Smooth muscle cell (in vitro differentiated cells): ENCODE results near the gene CEP72. TPM values are rescaled to one million over a fixed set of nuclear protein-coding genes. Genes with fewer than 3 reads are reported as not detected.

Source experiments
- DNase-seq: peaks from one replicate; lab custom pipeline; 2025; ENCODE audit not compliant: unreplicated experiment; lab: John Stamatoyannopoulos, UW
- H2AFZ ChIP-seq: fragments of 200-600 bp; sonication (generic); 2 replicates; pipeline ENCODE4 v1.6.0; 2016; ENCODE audit warnings: antibody characterized with exemption, low read depth, mild to moderate bottlenecking
- H3F3A ChIP-seq: fragments of 200-600 bp; sonication (generic); 2 replicates; pipeline ENCODE4 v1.6.0; 2017; ENCODE audit warnings: antibody characterized with exemption, low read depth
- H3K27ac ChIP-seq: fragments of 200-600 bp; sonication (generic); 2 replicates; pipeline ENCODE4 v1.5.1; 2016; ENCODE audit warnings: low read depth, mild to moderate bottlenecking
- H3K27me3 ChIP-seq: fragments of 200-600 bp; sonication (generic); 2 replicates; pipeline ENCODE4 v1.6.1; 2016; ENCODE audit warnings: low read depth, mild to moderate bottlenecking
- H3K36me3 ChIP-seq: fragments of 200-600 bp; sonication (generic); 2 replicates; pipeline ENCODE4 v1.5.1; 2016; ENCODE audit warnings: low read depth
- H3K4me1 ChIP-seq: fragments of 200-600 bp; sonication (generic); 2 replicates; pipeline ENCODE4 v1.5.1; 2016; ENCODE audit warnings: low read depth
- H3K4me2 ChIP-seq: fragments of 200-600 bp; sonication (generic); 2 replicates; pipeline ENCODE4 v1.6.0; 2016; ENCODE audit warnings: mild to moderate bottlenecking
- H3K4me3 ChIP-seq: fragments of 200-600 bp; sonication (generic); 2 replicates; pipeline ENCODE4 v1.5.1; 2016; ENCODE audit warnings: mild to moderate bottlenecking
- H3K79me2 ChIP-seq: fragments of 200-600 bp; sonication (generic); 2 replicates; pipeline ENCODE4 v1.6.0; 2016; ENCODE audit warnings: low read depth, mild to moderate bottlenecking
- H3K9ac ChIP-seq: fragments of 200-600 bp; sonication (generic); 2 replicates; pipeline ENCODE4 v1.6.0; 2016; ENCODE audit warnings: low read depth
- H3K9me3 ChIP-seq: fragments of 200-600 bp; sonication (generic); replicated peaks from 2 replicates; pipeline ENCODE4 v1.5.1; 2016; ENCODE audit warnings: low read depth
- H4K20me1 ChIP-seq: fragments of 200-600 bp; sonication (generic); 2 replicates; pipeline ENCODE4 v1.6.0; 2016; ENCODE audit warnings: low read depth
- WGBS: methylation state at CpG from one replicate; pipeline ENCODE4 v1.1.7; 2016; ENCODE audit warnings: low lambda C conversion rate; 5-methylcytosine and 5-hydroxymethylcytosine counted together
- polyA plus RNA-seq: library from polyadenylated mRNA; unstranded; fragments of >200 nt; fragmentation: Nextera tagmentation; extraction: Ambion mirVana; gene quantifications from 2 replicates; pipeline ENCODE4 v1.2.1, GENCODE V29; 2016
- total RNA-seq: library from RNA; depleted of rRNA; stranded (reverse); fragments of >200 nt; gene quantifications from 2 replicates; pipeline ENCODE4 v1.2.3, GENCODE V29; 2014
- TF ChIP-seq, protein P1 (sequence below): fragments of 200-600 bp; sonication (generic); IDR thresholded peaks from 2 replicates; pipeline ENCODE4 v1.5.1; 2017; ENCODE audit warnings: borderline replicate concordance, mild to moderate bottlenecking, antibody characterized with exemption; ENCODE audit not compliant: insufficient read depth, poor library complexity, severe bottlenecking

The CEP72 gene
- total and polyA plus RNA-seq, 2 experiments from 2014 or later: 2.7 to 4.0 TPM

DNA sequence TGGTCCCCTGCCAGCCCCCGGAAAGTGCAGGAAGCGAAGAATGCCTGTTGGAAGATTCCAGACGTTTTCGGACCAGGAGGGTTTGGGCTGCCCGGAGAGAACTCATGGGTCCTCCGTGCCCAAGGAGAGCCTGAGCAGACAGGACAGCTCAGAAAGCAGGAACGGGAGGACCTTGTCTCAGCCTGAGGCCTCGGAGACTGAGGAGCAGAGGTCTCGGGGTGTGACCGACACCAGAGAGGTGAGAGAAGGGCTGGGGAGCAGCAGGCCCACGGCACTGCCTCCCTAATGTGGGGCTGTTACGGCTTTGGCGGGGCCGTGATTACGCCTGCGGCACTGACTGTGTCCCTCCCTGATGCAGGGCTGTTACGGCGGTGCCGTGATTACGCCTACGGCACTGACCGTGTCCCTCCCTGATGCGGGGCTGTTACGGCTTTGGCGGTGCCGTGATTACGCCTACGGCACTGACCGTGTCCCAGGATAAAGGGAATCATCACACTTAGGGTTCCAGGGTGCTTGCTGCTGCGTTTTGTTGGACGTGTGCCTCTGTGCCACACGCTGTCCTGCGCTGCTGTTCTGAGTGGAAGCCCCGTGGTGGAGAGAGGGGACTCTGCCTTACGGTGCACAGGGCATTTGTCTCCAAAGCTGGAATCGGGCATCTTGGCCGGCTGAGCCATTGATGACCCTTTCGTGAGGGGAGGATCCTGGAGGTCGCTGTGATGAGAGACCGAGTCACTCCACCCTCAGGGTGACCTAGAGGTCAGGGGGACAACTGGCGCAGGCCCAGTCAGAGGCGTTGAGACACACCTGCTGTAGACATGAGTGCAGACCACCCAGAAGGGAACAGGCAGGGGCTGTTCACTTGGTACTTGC is 25.7 kb downstream of the CEP72 start:
- DNase-seq: no peak
- no peaks in the 10 kb centered on the region for H3K36me3 ChIP-seq
- H3F3A ChIP-seq: no peaks in the 10 kb centered on the region
- no peak overlapping the region for H3K4me2 ChIP-seq
- H4K20me1 ChIP-seq: no peaks in the 10 kb centered on the region
- H2AFZ ChIP-seq: no peak overlapping the region
- no peak overlapping the region for H3K4me3 ChIP-seq
- no peaks in the 10 kb centered on the region for H3K9me3 ChIP-seq
- H3K4me1 ChIP-seq: no peaks in the 10 kb centered on the region
- no peaks in the 10 kb centered on the region for H3K79me2 ChIP-seq
- H3K9ac ChIP-seq: no peak overlapping the region
- WGBS: 98% methylated on average over 42 of the region's 42 CpGs
- TF ChIP-seq, protein P1, sequence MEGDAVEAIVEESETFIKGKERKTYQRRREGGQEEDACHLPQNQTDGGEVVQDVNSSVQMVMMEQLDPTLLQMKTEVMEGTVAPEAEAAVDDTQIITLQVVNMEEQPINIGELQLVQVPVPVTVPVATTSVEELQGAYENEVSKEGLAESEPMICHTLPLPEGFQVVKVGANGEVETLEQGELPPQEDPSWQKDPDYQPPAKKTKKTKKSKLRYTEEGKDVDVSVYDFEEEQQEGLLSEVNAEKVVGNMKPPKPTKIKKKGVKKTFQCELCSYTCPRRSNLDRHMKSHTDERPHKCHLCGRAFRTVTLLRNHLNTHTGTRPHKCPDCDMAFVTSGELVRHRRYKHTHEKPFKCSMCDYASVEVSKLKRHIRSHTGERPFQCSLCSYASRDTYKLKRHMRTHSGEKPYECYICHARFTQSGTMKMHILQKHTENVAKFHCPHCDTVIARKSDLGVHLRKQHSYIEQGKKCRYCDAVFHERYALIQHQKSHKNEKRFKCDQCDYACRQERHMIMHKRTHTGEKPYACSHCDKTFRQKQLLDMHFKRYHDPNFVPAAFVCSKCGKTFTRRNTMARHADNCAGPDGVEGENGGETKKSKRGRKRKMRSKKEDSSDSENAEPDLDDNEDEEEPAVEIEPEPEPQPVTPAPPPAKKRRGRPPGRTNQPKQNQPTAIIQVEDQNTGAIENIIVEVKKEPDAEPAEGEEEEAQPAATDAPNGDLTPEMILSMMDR: no peak
- no peak overlapping the region for H3K27ac ChIP-seq
- H3K27me3 ChIP-seq: no peaks in the 10 kb centered on the region

DNA sequence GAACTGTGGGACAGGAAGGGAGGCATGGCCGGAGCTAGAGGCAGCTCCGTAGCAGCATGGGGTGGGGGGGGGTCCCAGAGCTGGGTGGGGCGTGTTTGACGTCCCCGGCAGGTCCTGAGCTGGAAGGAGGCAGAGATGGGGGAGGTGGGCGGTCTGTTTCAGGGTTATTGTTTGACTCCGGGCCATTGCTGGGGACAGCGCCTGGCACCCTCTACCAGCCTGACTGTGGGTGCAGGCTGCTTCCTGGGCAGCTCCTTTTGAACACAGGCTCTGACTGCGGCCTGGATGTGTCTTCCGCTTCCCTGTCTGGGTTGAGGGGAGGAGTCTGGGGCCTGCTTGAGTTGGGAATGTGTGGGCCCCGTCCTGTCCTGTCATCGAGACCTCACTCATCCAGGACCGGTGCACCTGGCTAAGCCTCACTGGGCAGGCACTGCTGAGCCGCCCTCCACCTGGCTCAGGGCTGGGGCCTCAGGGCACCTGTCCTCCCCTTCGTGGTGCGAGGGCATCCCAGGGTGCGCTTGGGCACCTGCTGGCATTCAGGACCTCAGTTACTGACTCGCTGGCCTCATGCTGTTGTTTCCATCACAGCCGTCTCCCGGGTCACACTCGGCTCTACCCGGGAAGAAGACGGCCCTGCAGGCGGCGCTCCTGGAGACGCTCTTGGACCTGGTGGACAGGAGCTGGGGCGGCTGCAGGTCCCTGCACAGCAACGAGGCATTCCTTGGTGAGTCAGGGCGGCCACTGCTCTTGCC is 26.5 kb downstream of the CEP72 start:
- H3K27ac ChIP-seq: no peak overlapping the region
- TF ChIP-seq, protein P1: no peak
- no peak overlapping the region for H3K9ac ChIP-seq
- H3K27me3 ChIP-seq: no peaks in the 10 kb centered on the region
- H3K36me3 ChIP-seq: no peaks in the 10 kb centered on the region
- H3K4me3 ChIP-seq: no peak overlapping the region
- 97% methylated on average over 26 of the region's 29 CpGs for WGBS
- no peaks in the 10 kb centered on the region for H4K20me1 ChIP-seq
- H3K4me2 ChIP-seq: no peak overlapping the region
- H3K79me2 ChIP-seq: no peaks in the 10 kb centered on the region
- H2AFZ ChIP-seq: no peak overlapping the region
- no peak for DNase-seq
- no peaks in the 10 kb centered on the region for H3F3A ChIP-seq
- H3K9me3 ChIP-seq: no peaks in the 10 kb centered on the region
- no peaks in the 10 kb centered on the region for H3K4me1 ChIP-seq

DNA sequence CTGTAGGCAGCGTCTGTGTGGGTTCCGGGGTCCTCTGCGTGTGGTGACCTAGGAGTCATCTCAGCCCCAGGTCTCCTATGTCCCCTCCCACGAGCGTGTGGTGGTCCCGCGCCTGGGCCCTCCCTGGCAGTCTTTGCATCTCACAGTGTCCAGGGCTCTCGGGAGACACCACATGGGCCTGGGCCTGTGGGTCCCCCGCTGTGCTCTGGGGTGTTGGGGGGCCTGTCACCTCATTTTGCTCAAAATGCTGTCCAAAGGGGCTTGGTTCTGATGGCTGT is 27.1 kb downstream of the CEP72 start:
- H3F3A ChIP-seq: no peaks in the 10 kb centered on the region
- H2AFZ ChIP-seq: no peak overlapping the region
- H3K4me3 ChIP-seq: no peak overlapping the region
- no peaks in the 10 kb centered on the region for H3K27me3 ChIP-seq
- no peaks in the 10 kb centered on the region for H3K79me2 ChIP-seq
- TF ChIP-seq, protein P1: no peak
- H3K9ac ChIP-seq: no peak overlapping the region
- H3K27ac ChIP-seq: no peak overlapping the region
- DNase-seq: no peak
- no peaks in the 10 kb centered on the region for H3K9me3 ChIP-seq
- no peaks in the 10 kb centered on the region for H4K20me1 ChIP-seq
- no peak overlapping the region for H3K4me2 ChIP-seq
- H3K36me3 ChIP-seq: no peaks in the 10 kb centered on the region
- WGBS: over 99% methylated on average over 9 of the region's 9 CpGs
- H3K4me1 ChIP-seq: no peaks in the 10 kb centered on the region
